Transverse colon (tissue), 4 donors: ENCODE measurements around the gene TOR1A.

Source experiments
- CTCF ChIP-seq, 5 experiments: fragments of 200-600 bp in 3 of 5; fragments of 450-650 bp in 2 of 5; sonication (generic) in 3 of 5; IDR thresholded peaks; 1 replicate in 2 of 5; 2 replicates in 3 of 5; pipeline ENCODE4 v1.5.1; 2016 to 2017; ENCODE audit warnings: antibody characterized with exemption in 5 of 5, inconsistent platforms in 3 of 5, mild to moderate bottlenecking in 2 of 5, moderate library complexity in 1 of 5
- POLR2AphosphoS5 ChIP-seq, 3 donors: sonication (generic); formaldehyde crosslinking; IDR thresholded peaks; one replicate each; pipeline ENCODE4 v1.6.1; 2016; ENCODE audit warnings: antibody characterized with exemption in 3 of 3

DNA sequence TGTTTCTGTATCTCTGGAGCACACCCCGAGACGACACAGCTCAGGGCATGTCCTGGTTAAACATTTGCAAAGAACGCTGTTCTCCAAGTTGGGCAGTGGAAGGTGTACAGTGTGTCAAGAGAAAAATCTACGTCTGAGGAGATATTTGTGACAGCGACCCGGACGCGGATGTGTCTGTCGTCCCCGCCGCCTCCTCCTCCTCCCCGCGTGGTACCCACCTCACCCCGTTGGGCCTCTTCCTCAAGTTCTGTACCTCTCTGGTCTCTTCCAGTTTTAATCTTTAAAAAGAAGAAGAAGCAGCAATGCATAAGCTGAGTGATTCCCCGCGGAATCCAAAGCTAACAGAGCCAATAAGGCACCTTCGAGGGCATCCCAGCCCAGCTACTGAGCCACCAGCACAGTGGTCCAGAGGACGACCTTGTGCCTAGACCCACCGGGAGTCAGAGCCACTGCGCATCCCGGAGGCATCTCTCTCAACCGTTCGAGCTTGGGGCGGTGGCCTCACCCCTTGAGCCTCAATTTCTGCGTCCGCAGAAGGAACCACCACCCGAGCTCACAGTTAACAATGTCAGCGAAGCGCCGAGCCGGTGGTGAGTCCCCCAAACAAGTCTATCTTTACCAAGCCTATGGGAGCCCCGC, 10.7 kb upstream of the TOR1A start:
- no peak for TF ChIP-seq CTCF (IDR thresholded peaks at IDR 0.05)
- no peak for TF ChIP-seq POLR2AphosphoS5 (IDR thresholded peaks at IDR 0.05)
